Measurements from ENCODE around the gene MYO9B. TPM values are rescaled to one million over a fixed set of nuclear protein-coding genes. Genes with fewer than 3 reads are reported as not detected.

The MYO9B gene
- total and polyA plus RNA-seq, 9 of the 15 experiments (the other 6 are each of a cell fraction or from before 2014, with no cell fraction given) = 2.4 to 77.6 (median 23.0) TPM

DNA sequence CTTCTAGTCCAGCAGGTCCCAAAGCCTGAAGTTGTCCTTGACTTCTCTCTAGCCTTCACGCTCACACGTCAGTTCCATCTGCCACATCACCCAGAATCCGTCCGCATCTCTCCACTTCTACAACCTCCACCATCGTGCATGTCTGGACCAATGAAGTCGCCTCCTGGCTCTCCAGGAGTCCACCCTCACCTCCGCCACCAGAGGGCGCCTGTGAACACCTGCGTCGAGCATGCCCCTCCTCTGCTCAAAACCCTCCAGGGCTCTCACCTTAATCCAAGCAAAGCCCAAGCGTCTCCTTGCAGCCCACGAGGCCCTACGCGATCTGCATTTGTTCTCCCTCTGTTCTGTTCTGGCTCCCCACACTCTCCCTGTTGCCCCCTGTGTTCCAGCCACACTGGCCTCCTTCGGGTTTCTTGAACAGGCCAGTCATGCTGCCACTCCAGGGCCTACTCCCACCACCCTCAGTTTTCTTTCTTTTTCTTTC lies 185.3 kb downstream of the MYO9B start (continued):
- peak in 1 of 2 experiments; percentile 63 for TF ChIP-seq AFF1 (IDR thresholded peaks at IDR 0.05; ENCODE audit: low read depth in 1 of 2, partially characterized antibody in 2 of 2)
- no peak for TF ChIP-seq TFE3 (CRISPR knock-in tag; IDR thresholded peaks at IDR 0.05)
- TF ChIP-seq HDAC1 (IDR thresholded peaks at IDR 0.05) = peak in 1 of 2 experiments; percentile 55; a peak in 2 of 4 replicates
- no peak for TF ChIP-seq USF2 (CRISPR knock-in tag; IDR thresholded peaks at IDR 0.05)
- TF ChIP-seq VEZF1 (CRISPR knock-in tag; IDR thresholded peaks at IDR 0.05) = peak; percentile 83
- TF ChIP-seq CHD2 (IDR thresholded peaks at IDR 0.05; ENCODE audit: low read depth, low read length) = no peak
- TF ChIP-seq HEY1 (CRISPR knock-in tag; IDR thresholded peaks at IDR 0.05; ENCODE audit: borderline replicate concordance) = no peak
- peak; percentile 40; the same call in 1 of the 2 replicates for TF ChIP-seq DEAF1 (CRISPR knock-in tag; IDR thresholded peaks at IDR 0.05)
- no peak for TF ChIP-seq ATF1 (CRISPR knock-in tag; IDR thresholded peaks at IDR 0.05)
- peak; percentile 63 for TF ChIP-seq ATF1 (tag; IDR thresholded peaks at IDR 0.05)
- no peak for TF ChIP-seq ZFP91 (CRISPR knock-in tag; IDR thresholded peaks at IDR 0.05)
- peak; percentile 97 for TF ChIP-seq XRCC5 (IDR thresholded peaks at IDR 0.05; ENCODE audit: low read depth, low read length)
- 0 out of 2 replicates have a peak, but pooled peaks have one; percentile 81 for TF ChIP-seq NBN (IDR thresholded peaks at IDR 0.05; ENCODE audit: low read depth)
